Measurements from ENCODE around the gene MARCKS.
"Not testable (repeated sequence)": the region's sequence is repeated elsewhere in the genome, so short reads cannot be mapped to it uniquely, and the experiment has no call there.

Gene MARCKS

GRCh38 chr6:113882336-113883022 lies 25.3 kb downstream of the MARCKS start:
- no peak for DNase-seq (ENCODE audit: extremely low read depth in 1 of 2, low read depth in 1 of 2)

- no peak for DNase-seq (ENCODE audit: extremely low read depth in 1 of 2, low read depth in 1 of 2)
Measured at GRCh38 chr6:113884011-113884410, 26.9 kb downstream of the MARCKS start.

GRCh38 chr6:113886512-113886911 lies 29.4 kb downstream of the MARCKS start:
- no peak for DNase-seq (ENCODE audit: extremely low read depth in 1 of 2, low read depth in 1 of 2)

- DNase-seq (ENCODE audit: extremely low read depth in 1 of 2, low read depth in 1 of 2): no peak
Measured at GRCh38 chr6:113888493-113888892, 31.3 kb downstream of the MARCKS start.

GRCh38 chr6:113888956-113889630 lies 31.9 kb downstream of the MARCKS start:
- no peak for DNase-seq (ENCODE audit: extremely low read depth in 1 of 2, low read depth in 1 of 2)

- DNase-seq (ENCODE audit: extremely low read depth in 1 of 2, low read depth in 1 of 2): no peak
Measured at GRCh38 chr6:113893451-113893850, 36.3 kb downstream of the MARCKS start.

- no peak for DNase-seq (ENCODE audit: extremely low read depth in 1 of 2, low read depth in 1 of 2)
Measured at GRCh38 chr6:113893866-113894265, 36.7 kb downstream of the MARCKS start.

GRCh38 chr6:113894712-113895674 lies 37.8 kb downstream of the MARCKS start:
- DNase-seq (ENCODE audit: extremely low read depth in 1 of 2, low read depth in 1 of 2): no peak

- no peak for DNase-seq (ENCODE audit: extremely low read depth in 1 of 2, low read depth in 1 of 2)
Measured at GRCh38 chr6:113901482-113901881, 44.3 kb downstream of the MARCKS start.

GRCh38 chr6:113903666-113904330 lies 46.7 kb downstream of the MARCKS start:
- no peak for DNase-seq (ENCODE audit: extremely low read depth in 1 of 2, low read depth in 1 of 2)

GRCh38 chr6:113907102-113907815 lies 50.1 kb downstream of the MARCKS start:
- DNase-seq (ENCODE audit: extremely low read depth in 1 of 2, low read depth in 1 of 2): no peak

GRCh38 chr6:113908801-113909200 lies 51.7 kb downstream of the MARCKS start:
- DNase-seq (ENCODE audit: extremely low read depth in 1 of 2, low read depth in 1 of 2): no peak

- no peak for DNase-seq (ENCODE audit: extremely low read depth in 1 of 2, low read depth in 1 of 2)
Measured at GRCh38 chr6:113909224-113909856, 52.2 kb downstream of the MARCKS start.

GRCh38 chr6:113910285-113910684 lies 53.1 kb downstream of the MARCKS start:
- not testable (repeated sequence) for DNase-seq (ENCODE audit: extremely low read depth in 1 of 2, low read depth in 1 of 2)

Data from activated CD8-positive, alpha-beta memory T cell treated with anti-CD3 and anti-CD28 coated beads for 1 hour (primary cell).